T-helper 1 cell treated with Interleukin-12 subunit alpha and Interleukin-12 subunit beta and Interleukin-4 antibody, amounts not matched to agents 30 μg/mL and 1 μg/mL, for 36 hours (primary cell): Measurements from ENCODE around the gene TPBGL.

Experiments
- H3K27ac Mint-ChIP-seq: one replicate; pipeline ENCODE4 v1.8.0; 2021; ENCODE audit warnings: mild to moderate bottlenecking, mixed read lengths
- H3K27me3 Mint-ChIP-seq: one replicate; pipeline ENCODE4 v1.8.0; 2021; ENCODE audit warnings: low read depth, mixed read lengths
- H3K36me3 Mint-ChIP-seq: one replicate; pipeline ENCODE4 v1.8.0; 2021; ENCODE audit warnings: low read depth, mixed read lengths
- H3K4me1 Mint-ChIP-seq: one replicate; pipeline ENCODE4 v1.8.0; 2021; ENCODE audit warnings: low read depth, mixed read lengths
- H3K4me3 Mint-ChIP-seq: one replicate; pipeline ENCODE4 v1.8.0; 2021; ENCODE audit warnings: mild to moderate bottlenecking, moderate library complexity, mixed read lengths
- H3K9me3 Mint-ChIP-seq: one replicate; pipeline ENCODE4 v1.8.0; 2021; ENCODE audit warnings: mixed read lengths

TPBGL gene

GRCh38 chr11:75236062-75236461 lies 4.5 kb upstream of the TPBGL start:
- no peak overlapping the region for H3K27ac Mint-ChIP-seq
- H3K4me1 Mint-ChIP-seq, result no peaks in the 10 kb centered on the region
- no peaks in the 10 kb centered on the region for H3K36me3 Mint-ChIP-seq
- no peak overlapping the region for H3K4me3 Mint-ChIP-seq
- H3K27me3 Mint-ChIP-seq, result peaks cover 40% of the 10 kb centered on the region
- H3K9me3 Mint-ChIP-seq, result no peaks in the 10 kb centered on the region

GRCh38 chr11:75237050-75237449 lies 3.5 kb upstream of the TPBGL start:
- Mint-ChIP-seq H3K27me3 (peaks cover 41% of the 10 kb centered on the region), H3K9me3 (no peaks in the 10 kb centered on the region), H3K36me3 (no peaks in the 10 kb centered on the region), H3K4me1 (peaks cover under 1% of the 10 kb centered on the region), H3K4me3 (no peak overlapping the region), H3K27ac (no peak overlapping the region)

- H3K4me3 Mint-ChIP-seq, result peak overlapping the region; percentile 40
- H3K36me3 Mint-ChIP-seq, result no peaks in the 10 kb centered on the region
- H3K27me3 Mint-ChIP-seq, result peaks cover 59% of the 10 kb centered on the region
- H3K4me1 Mint-ChIP-seq, result peaks cover 4% of the 10 kb centered on the region
- no peak overlapping the region for H3K27ac Mint-ChIP-seq
- no peaks in the 10 kb centered on the region for H3K9me3 Mint-ChIP-seq
Observed at GRCh38 chr11:75238595-75239440, 1.8 kb upstream of the TPBGL start.

- peaks cover 68% of the 10 kb centered on the region for H3K27me3 Mint-ChIP-seq
- H3K4me1 Mint-ChIP-seq, result peaks cover 4% of the 10 kb centered on the region
- no peak overlapping the region for H3K27ac Mint-ChIP-seq
- H3K9me3 Mint-ChIP-seq, result no peaks in the 10 kb centered on the region
- no peaks in the 10 kb centered on the region for H3K36me3 Mint-ChIP-seq
- H3K4me3 Mint-ChIP-seq, result peak overlapping the region; percentile 72
Observed at GRCh38 chr11:75239531-75240290, 863 bp upstream of the TPBGL start.

- no peaks in the 10 kb centered on the region for H3K36me3 Mint-ChIP-seq
- peaks cover 4% of the 10 kb centered on the region for H3K4me1 Mint-ChIP-seq
- peak overlapping the region; percentile 71 for H3K4me3 Mint-ChIP-seq
- no peak overlapping the region for H3K27ac Mint-ChIP-seq
- H3K27me3 Mint-ChIP-seq, result peaks cover 68% of the 10 kb centered on the region
- no peaks in the 10 kb centered on the region for H3K9me3 Mint-ChIP-seq
Observed at GRCh38 chr11:75241036-75241905, 697 bp downstream of the TPBGL start.

GRCh38 chr11:75241906-75242644 lies 1.5 kb downstream of the TPBGL start:
- H3K27ac Mint-ChIP-seq, result peak overlapping the region; percentile 26
- H3K9me3 Mint-ChIP-seq, result no peaks in the 10 kb centered on the region
- H3K27me3 Mint-ChIP-seq, result peaks cover 65% of the 10 kb centered on the region
- peak overlapping the region; percentile 79 for H3K4me3 Mint-ChIP-seq
- H3K36me3 Mint-ChIP-seq, result no peaks in the 10 kb centered on the region
- H3K4me1 Mint-ChIP-seq, result peaks cover 4% of the 10 kb centered on the region

- Mint-ChIP-seq H3K4me1 (peaks cover 4% of the 10 kb centered on the region), H3K9me3 (no peaks in the 10 kb centered on the region), H3K27me3 (peaks cover 58% of the 10 kb centered on the region), H3K27ac (no peak overlapping the region), H3K36me3 (no peaks in the 10 kb centered on the region), H3K4me3 (peak overlapping the region; percentile 79)
Observed at GRCh38 chr11:75242722-75243600, 2.4 kb downstream of the TPBGL start.

- Mint-ChIP-seq H3K27me3 (peaks cover 56% of the 10 kb centered on the region), H3K9me3 (no peaks in the 10 kb centered on the region), H3K4me3 (no peak overlapping the region), H3K27ac (no peak overlapping the region), H3K4me1 (peaks cover 7% of the 10 kb centered on the region), H3K36me3 (no peaks in the 10 kb centered on the region)
Observed at GRCh38 chr11:75244052-75244814, 3.7 kb downstream of the TPBGL start.

- Mint-ChIP-seq H3K36me3 (no peaks in the 10 kb centered on the region), H3K27me3 (peaks cover 51% of the 10 kb centered on the region), H3K4me1 (peaks cover 7% of the 10 kb centered on the region), H3K9me3 (no peaks in the 10 kb centered on the region), H3K27ac (no peak overlapping the region), H3K4me3 (no peak overlapping the region)
Observed at GRCh38 chr11:75245356-75246005, 4.9 kb downstream of the TPBGL start.

- Mint-ChIP-seq H3K27ac (no peak overlapping the region), H3K4me1 (peaks cover 7% of the 10 kb centered on the region), H3K27me3 (peaks cover 50% of the 10 kb centered on the region), H3K9me3 (no peaks in the 10 kb centered on the region), H3K36me3 (no peaks in the 10 kb centered on the region), H3K4me3 (no peak overlapping the region)
Observed at GRCh38 chr11:75246006-75246670, 5.6 kb downstream of the TPBGL start.

- Mint-ChIP-seq H3K4me1 (peaks cover 7% of the 10 kb centered on the region), H3K27ac (no peak overlapping the region), H3K36me3 (no peaks in the 10 kb centered on the region), H3K27me3 (peaks cover 53% of the 10 kb centered on the region), H3K4me3 (no peak overlapping the region), H3K9me3 (no peaks in the 10 kb centered on the region)
Observed at GRCh38 chr11:75246671-75247350, 6.2 kb downstream of the TPBGL start.
